AG09309 (cell line): ENCODE results near the gene GRIN2C.

Experiments
- DNase-seq: peaks from one replicate; pipeline ENCODE4 v3.0.0-alpha.2; 2010; ENCODE audit warnings: low read depth
- H3K4me3 ChIP-seq: 2 replicates; pipeline ENCODE4 v1.5.1; 2011; ENCODE audit warnings: mild to moderate bottlenecking, low read depth, low read length, moderate library complexity; ENCODE audit not compliant: control insufficient read depth
- TF ChIP-seq, protein P1 (sequence below): IDR thresholded peaks from 2 replicates; pipeline ENCODE4 v1.5.1; 2011; ENCODE audit warnings: mild to moderate bottlenecking, low read depth, low read length, inconsistent platforms; ENCODE audit not compliant: insufficient read depth, control insufficient read depth; ENCODE audit errors: missing control alignments

The GRIN2C gene

DNA sequence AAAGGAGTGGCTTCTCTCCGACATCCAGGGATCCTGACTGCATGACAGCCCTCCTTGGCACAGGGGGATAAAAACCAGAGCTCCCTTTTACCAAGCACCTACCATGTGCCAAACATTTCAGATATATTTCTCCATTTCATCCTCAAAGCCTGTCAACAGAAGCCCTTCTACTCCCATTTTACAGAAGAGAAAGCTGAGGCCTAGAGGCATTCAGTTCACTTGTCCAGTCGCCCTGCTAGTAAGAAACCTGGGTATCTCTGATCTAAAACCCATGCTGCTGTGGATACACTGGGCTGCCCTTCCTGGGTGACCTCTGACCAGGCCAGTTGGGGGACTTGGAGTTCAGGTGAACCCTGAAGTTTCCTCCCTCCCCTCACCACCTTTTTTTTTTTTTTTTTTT lies 19.0 kb upstream of the GRIN2C start:
- TF ChIP-seq, protein P1, sequence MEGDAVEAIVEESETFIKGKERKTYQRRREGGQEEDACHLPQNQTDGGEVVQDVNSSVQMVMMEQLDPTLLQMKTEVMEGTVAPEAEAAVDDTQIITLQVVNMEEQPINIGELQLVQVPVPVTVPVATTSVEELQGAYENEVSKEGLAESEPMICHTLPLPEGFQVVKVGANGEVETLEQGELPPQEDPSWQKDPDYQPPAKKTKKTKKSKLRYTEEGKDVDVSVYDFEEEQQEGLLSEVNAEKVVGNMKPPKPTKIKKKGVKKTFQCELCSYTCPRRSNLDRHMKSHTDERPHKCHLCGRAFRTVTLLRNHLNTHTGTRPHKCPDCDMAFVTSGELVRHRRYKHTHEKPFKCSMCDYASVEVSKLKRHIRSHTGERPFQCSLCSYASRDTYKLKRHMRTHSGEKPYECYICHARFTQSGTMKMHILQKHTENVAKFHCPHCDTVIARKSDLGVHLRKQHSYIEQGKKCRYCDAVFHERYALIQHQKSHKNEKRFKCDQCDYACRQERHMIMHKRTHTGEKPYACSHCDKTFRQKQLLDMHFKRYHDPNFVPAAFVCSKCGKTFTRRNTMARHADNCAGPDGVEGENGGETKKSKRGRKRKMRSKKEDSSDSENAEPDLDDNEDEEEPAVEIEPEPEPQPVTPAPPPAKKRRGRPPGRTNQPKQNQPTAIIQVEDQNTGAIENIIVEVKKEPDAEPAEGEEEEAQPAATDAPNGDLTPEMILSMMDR, result no peak
- no peak for DNase-seq

DNA sequence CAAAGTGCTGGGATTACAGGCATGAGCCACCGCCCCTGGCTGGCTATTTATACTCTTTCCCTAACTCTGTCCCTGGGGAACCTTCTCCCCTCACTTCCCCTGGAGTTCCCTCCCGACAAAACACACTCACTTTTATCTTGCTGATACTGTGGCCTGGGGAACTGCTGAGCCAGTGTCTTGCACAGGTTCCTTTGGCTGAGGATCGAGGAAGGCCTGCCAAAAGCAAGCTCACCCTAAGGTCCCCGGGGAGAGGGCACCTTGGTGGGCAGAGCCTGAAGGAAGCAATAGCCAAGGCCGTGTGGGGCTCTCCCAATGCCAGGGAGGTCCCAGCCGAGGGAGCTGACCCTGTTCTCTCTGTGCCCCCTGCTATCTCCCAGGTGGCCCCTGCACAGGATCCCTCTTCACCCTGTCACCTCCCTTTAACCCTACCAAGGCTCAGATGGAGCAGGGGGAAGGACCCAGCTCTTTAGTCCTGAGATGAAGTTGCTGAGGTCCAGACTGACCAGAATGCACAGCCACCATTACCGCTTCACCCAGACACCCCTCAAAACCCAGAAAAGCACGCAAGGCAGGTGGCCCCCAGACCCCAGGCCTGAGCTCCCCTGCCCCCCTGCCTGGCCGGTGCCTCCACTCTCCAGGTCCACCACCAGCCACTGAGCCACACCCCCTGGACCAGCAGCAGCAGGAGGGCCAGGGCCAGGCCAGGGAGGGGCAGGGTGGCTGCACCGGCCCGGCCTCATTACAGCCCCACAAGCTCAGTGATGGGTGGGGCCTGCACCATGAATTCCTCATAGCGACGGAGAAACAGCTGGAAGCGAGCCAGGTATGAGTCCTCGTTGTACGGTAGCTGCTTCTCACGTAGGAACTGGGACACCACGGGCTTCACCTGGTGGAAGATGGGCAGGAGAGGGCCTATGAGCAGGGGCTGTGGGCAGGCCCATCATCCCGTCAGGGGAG lies 18.2 kb upstream of the GRIN2C start:
- TF ChIP-seq, protein P1, result no peak
- no peak overlapping the region for H3K4me3 ChIP-seq
- no peak for DNase-seq

More for the DNA sequence above, 19.0 kb upstream of the GRIN2C start:
- H3K4me3 ChIP-seq, result no peak overlapping the region

- H3K4me3 ChIP-seq, result no peak overlapping the region
- TF ChIP-seq, protein P1, result no peak
- no peak for DNase-seq
Observed at GRCh38 chr17:74875977-74876593, 16.4 kb upstream of the GRIN2C start.

- no peak for DNase-seq
- TF ChIP-seq, protein P1, result no peak
- H3K4me3 ChIP-seq, result no peak overlapping the region
Observed at GRCh38 chr17:74875155-74875976, 15.7 kb upstream of the GRIN2C start.

DNA sequence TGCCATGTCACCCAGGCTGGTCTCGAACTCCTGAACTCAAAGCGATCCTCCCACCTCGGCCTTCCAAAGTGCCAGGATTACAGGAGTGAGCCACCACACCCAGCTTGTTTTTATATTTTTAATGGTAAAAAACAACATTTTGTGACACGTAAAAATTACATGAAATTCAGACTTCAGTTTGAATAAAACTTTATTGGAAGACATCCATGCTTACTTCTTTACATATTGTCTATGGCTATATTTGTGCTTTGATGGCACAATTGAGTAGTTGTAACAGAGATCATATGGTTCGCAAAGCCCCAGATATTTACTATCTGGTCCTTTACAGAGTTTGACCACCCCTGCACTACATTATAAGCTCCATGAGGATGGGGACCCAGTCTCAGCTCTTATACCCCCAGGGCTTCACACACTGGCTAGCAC lies 14.9 kb upstream of the GRIN2C start:
- TF ChIP-seq, protein P1, result no peak
- H3K4me3 ChIP-seq, result no peak overlapping the region
- no peak for DNase-seq
